Neural progenitor cell (in vitro differentiated cells): ENCODE results near the gene PLA1A.

ENCODE experiments used
- EZH2 ChIP-seq: fragments of 200-600 bp; sonication (generic); IDR thresholded peaks from 2 replicates; pipeline ENCODE4 v1.6.1; 2017; ENCODE audit warnings: antibody characterized with exemption, mild to moderate bottlenecking, moderate library complexity
- TF ChIP-seq, protein P1 (sequence below): fragments of 200-600 bp; sonication (generic); IDR thresholded peaks from 2 replicates; pipeline ENCODE4 v1.5.1; 2017; ENCODE audit warnings: antibody characterized with exemption, mild to moderate bottlenecking

GRCh38 chr3:119562307-119562961 lies 35.3 kb upstream of the PLA1A start:
- no peak for TF ChIP-seq EZH2
- TF ChIP-seq, protein P1, sequence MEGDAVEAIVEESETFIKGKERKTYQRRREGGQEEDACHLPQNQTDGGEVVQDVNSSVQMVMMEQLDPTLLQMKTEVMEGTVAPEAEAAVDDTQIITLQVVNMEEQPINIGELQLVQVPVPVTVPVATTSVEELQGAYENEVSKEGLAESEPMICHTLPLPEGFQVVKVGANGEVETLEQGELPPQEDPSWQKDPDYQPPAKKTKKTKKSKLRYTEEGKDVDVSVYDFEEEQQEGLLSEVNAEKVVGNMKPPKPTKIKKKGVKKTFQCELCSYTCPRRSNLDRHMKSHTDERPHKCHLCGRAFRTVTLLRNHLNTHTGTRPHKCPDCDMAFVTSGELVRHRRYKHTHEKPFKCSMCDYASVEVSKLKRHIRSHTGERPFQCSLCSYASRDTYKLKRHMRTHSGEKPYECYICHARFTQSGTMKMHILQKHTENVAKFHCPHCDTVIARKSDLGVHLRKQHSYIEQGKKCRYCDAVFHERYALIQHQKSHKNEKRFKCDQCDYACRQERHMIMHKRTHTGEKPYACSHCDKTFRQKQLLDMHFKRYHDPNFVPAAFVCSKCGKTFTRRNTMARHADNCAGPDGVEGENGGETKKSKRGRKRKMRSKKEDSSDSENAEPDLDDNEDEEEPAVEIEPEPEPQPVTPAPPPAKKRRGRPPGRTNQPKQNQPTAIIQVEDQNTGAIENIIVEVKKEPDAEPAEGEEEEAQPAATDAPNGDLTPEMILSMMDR: no peak
